ENCODE results near the gene SLC22A12. TPM values are rescaled to one million over a fixed set of nuclear protein-coding genes. Genes with fewer than 3 reads are reported as not detected.

SLC22A12 gene
- not detected in 2 replicates for total RNA-seq

- Histone ChIP-seq H3K27me3 (ENCODE audit: control insufficient read depth, insufficient read depth, low read length) (peaks cover 1% of the 10 kb centered on the region), H3K36me3 (ENCODE audit: control insufficient read depth, insufficient read depth, low read length) (no peaks in the 10 kb centered on the region), H3K4me3 (ENCODE audit: low read depth, low read length) (no peak within 1 kb of the TSS)
- no peak for TF ChIP-seq CTCF (IDR thresholded peaks at IDR 0.05; ENCODE audit: insufficient read depth, low read length, severe bottlenecking)
- DNase-seq (ENCODE audit: low read depth) = no peak
- FAIRE-seq = no peak
Observed at GRCh38 chr11:64590763-64591221, at the start of gene SLC22A12. Gene SLC22A12 (plus strand): TSS chr11:64591220. CDS start chr11:64591557, 337 bp downstream.

GRCh38 chr11:64542172-64543125 lies 48.6 kb upstream of the SLC22A12 start:
- no peak for TF ChIP-seq CTCF (IDR thresholded peaks at IDR 0.05; ENCODE audit: insufficient read depth, low read length, severe bottlenecking)
- FAIRE-seq (peak; percentile 50), DNase-seq (ENCODE audit: low read depth) (peak; percentile 20)
- H3K27me3 ChIP-seq (ENCODE audit: control insufficient read depth, insufficient read depth, low read length) = peaks cover 3% of the 10 kb centered on the region
- H3K36me3 ChIP-seq (ENCODE audit: control insufficient read depth, insufficient read depth, low read length) = no peaks in the 10 kb centered on the region
- no peak overlapping the region for H3K4me3 ChIP-seq (ENCODE audit: low read depth, low read length)

- FAIRE-seq = no peak
- no peak for TF ChIP-seq CTCF (IDR thresholded peaks at IDR 0.05; ENCODE audit: insufficient read depth, low read length, severe bottlenecking)
- H3K27me3 ChIP-seq (ENCODE audit: control insufficient read depth, insufficient read depth, low read length) = peaks cover 3% of the 10 kb centered on the region
Observed at GRCh38 chr11:64543818-64544217, 47.2 kb upstream of the SLC22A12 start.

DNA sequence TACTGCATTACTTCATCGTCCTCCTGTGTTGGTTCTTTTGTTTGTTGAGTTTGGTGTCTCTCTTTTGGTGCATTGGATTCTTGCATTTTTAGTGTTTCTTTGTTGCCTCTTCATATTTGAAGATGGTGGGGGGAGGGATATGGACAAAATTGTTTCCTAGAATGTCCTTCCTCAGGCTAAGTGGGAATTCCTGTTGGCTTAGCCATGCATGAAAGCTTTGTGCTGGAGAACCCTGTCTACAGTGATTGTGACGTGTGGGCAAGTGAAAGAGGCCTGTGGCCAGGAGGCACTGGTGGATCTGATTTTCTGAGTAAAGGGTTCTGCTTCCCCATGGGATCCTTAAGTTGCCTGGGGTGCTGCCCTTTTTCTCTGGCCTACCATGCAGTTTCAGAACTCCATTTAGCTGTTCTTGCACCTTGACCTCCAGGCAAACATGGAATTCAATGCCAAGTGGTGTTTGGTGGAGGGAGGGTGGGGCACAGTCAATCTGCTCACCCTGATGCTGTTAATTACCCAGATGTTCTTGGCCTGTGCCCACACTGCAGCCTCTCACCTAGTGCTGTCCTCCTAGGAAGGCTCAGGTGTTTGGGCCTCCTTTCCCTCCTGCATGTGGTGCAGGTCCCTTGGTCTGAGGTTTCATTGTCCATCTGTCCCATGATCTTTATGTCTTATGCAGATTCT lies 46.3 kb upstream of the SLC22A12 start:
- no peak for TF ChIP-seq CTCF (IDR thresholded peaks at IDR 0.05; ENCODE audit: insufficient read depth, low read length, severe bottlenecking)
- DNase-seq (ENCODE audit: low read depth) (no peak), FAIRE-seq (no peak)
- Histone ChIP-seq H3K27me3 (ENCODE audit: control insufficient read depth, insufficient read depth, low read length) (peaks cover 3% of the 10 kb centered on the region), H3K4me3 (ENCODE audit: low read depth, low read length) (no peak overlapping the region), H3K36me3 (ENCODE audit: control insufficient read depth, insufficient read depth, low read length) (no peaks in the 10 kb centered on the region)

More at GRCh38 chr11:64543818-64544217, 47.2 kb upstream of the SLC22A12 start:
- Histone ChIP-seq H3K4me3 (ENCODE audit: low read depth, low read length) (no peak overlapping the region), H3K36me3 (ENCODE audit: control insufficient read depth, insufficient read depth, low read length) (no peaks in the 10 kb centered on the region)
- DNase-seq (ENCODE audit: low read depth) = no peak

DNA sequence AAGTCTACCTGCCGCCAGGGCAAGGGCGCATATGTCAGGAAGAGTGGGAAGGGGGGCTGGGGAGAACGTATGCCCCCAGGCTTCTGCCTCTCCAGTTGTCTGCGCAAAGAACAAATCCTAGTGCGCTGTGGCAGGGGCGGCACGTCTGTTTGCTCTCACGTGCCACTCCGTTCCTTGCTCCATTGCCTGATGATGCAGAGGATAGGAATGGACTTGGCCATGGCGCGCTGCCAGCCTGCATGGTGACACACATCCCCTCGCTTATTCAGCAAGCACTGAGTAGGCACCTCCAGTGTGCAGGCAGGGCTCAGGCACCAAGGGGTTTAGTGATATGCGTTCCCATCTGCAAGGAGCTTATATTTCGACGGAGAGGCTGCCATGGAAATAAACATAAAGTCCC lies 45.4 kb upstream of the SLC22A12 start:
- Histone ChIP-seq H3K36me3 (ENCODE audit: control insufficient read depth, insufficient read depth, low read length) (no peaks in the 10 kb centered on the region), H3K4me3 (ENCODE audit: low read depth, low read length) (no peak overlapping the region), H3K27me3 (ENCODE audit: control insufficient read depth, insufficient read depth, low read length) (no peaks in the 10 kb centered on the region)
- DNase-seq (ENCODE audit: low read depth) = peak; percentile 85
- TF ChIP-seq CTCF (IDR thresholded peaks at IDR 0.05; ENCODE audit: insufficient read depth, low read length, severe bottlenecking) = no peak
- FAIRE-seq = peak; percentile 97
